Measurements from ENCODE around the gene DBH.

- TF ChIP-seq CTCF (conservative IDR thresholded peaks at IDR 0.05; ENCODE audit: low read length) (no peak), EZH2phosphoT487 (IDR thresholded peaks at IDR 0.05; ENCODE audit: borderline replicate concordance, low read depth, low read length) (no peak)
Observed at GRCh38 chr9:133647765-133648469, 11.8 kb downstream of the DBH start.
